ENCODE data around the gene C16orf54.
"Not testable (repeated sequence)": the region's sequence is repeated elsewhere in the genome, so short reads cannot be mapped to it uniquely, and the experiment has no call there.

DNA sequence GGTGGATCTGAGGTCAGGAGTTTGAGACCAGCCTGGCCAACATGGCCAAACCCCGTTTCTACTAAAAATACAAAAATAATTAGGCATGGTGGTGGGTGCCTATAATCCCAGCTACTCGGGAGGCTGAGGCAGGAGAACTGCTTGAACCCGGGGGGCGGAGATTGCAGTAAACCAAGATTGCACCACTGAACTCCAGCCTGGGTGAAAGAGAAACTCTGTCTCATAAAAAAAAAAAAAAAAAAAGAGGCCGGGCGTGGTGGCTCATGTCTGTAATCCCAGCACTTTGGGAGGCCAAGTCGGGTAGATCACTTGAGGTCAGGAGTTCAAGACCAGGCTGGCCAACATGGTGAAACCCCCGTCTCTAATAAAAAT is 15.5 kb upstream of the C16orf54 start:
- not testable (repeated sequence) for TF ChIP-seq YY2 (tag by site-specific recombination; IDR thresholded peaks at IDR 0.05); ZNF707 (tag by site-specific recombination; IDR thresholded peaks at IDR 0.05); ZNF23 (tag by site-specific recombination; IDR thresholded peaks at IDR 0.05; ENCODE audit: borderline replicate concordance); ZNF214 (tag by site-specific recombination; IDR thresholded peaks at IDR 0.05; ENCODE audit: borderline replicate concordance); ZNF140 (tag by site-specific recombination; IDR thresholded peaks at IDR 0.05); ZNF302 (tag by site-specific recombination; IDR thresholded peaks at IDR 0.05; ENCODE audit: low read depth); ZNF239 (tag by site-specific recombination; IDR thresholded peaks at IDR 0.05); MZF1 (tag by site-specific recombination; IDR thresholded peaks at IDR 0.05; ENCODE audit: borderline replicate concordance)
- TF ChIP-seq, protein P1, sequence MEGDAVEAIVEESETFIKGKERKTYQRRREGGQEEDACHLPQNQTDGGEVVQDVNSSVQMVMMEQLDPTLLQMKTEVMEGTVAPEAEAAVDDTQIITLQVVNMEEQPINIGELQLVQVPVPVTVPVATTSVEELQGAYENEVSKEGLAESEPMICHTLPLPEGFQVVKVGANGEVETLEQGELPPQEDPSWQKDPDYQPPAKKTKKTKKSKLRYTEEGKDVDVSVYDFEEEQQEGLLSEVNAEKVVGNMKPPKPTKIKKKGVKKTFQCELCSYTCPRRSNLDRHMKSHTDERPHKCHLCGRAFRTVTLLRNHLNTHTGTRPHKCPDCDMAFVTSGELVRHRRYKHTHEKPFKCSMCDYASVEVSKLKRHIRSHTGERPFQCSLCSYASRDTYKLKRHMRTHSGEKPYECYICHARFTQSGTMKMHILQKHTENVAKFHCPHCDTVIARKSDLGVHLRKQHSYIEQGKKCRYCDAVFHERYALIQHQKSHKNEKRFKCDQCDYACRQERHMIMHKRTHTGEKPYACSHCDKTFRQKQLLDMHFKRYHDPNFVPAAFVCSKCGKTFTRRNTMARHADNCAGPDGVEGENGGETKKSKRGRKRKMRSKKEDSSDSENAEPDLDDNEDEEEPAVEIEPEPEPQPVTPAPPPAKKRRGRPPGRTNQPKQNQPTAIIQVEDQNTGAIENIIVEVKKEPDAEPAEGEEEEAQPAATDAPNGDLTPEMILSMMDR (tag by site-specific recombination; IDR thresholded peaks at IDR 0.05): not testable (repeated sequence)
- TF ChIP-seq, protein P2, sequence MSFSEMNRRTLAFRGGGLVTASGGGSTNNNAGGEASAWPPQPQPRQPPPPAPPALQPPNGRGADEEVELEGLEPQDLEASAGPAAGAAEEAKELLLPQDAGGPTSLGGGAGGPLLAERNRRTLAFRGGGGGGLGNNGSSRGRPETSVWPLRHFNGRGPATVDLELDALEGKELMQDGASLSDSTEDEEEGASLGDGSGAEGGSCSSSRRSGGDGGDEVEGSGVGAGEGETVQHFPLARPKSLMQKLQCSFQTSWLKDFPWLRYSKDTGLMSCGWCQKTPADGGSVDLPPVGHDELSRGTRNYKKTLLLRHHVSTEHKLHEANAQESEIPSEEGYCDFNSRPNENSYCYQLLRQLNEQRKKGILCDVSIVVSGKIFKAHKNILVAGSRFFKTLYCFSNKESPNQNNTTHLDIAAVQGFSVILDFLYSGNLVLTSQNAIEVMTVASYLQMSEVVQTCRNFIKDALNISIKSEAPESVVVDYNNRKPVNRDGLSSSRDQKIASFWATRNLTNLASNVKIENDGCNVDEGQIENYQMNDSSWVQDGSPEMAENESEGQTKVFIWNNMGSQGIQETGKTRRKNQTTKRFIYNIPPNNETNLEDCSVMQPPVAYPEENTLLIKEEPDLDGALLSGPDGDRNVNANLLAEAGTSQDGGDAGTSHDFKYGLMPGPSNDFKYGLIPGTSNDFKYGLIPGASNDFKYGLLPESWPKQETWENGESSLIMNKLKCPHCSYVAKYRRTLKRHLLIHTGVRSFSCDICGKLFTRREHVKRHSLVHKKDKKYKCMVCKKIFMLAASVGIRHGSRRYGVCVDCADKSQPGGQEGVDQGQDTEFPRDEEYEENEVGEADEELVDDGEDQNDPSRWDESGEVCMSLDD (tag by site-specific recombination; IDR thresholded peaks at IDR 0.05): not testable (repeated sequence)

All from HEK293 (cell line).